GM18909 (cell line): ENCODE measurements around the gene TMEM89.

Experiments used
- ATAC-seq: cut with Tn5 transposase; IDR thresholded peaks from one replicate; pipeline ENCODE4 v1.9.1; 2021; ENCODE audit warnings: mild to moderate bottlenecking; ENCODE audit not compliant: unreplicated experiment, poor library complexity

Gene TMEM89

DNA sequence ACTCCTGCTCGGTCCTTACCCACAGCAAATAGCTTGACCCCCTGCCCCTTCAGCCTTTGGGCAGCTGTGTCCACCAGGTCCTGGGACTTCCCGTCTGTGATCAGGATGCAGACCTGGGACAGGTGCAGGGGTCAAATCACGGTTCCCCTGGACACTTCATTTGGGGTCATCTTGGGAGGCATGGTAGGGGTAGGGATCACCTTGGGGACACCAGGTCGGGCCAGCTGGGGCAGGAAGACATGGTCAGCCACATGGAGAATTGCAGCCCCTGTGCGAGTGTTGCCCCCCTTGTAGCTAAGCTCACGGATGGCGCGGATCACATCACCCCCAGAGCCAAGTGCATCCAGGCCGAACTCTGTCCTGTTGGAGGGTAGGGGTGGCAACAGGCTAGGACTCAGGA is 28.2 kb downstream of the TMEM89 start:
- no peak for ATAC-seq

DNA sequence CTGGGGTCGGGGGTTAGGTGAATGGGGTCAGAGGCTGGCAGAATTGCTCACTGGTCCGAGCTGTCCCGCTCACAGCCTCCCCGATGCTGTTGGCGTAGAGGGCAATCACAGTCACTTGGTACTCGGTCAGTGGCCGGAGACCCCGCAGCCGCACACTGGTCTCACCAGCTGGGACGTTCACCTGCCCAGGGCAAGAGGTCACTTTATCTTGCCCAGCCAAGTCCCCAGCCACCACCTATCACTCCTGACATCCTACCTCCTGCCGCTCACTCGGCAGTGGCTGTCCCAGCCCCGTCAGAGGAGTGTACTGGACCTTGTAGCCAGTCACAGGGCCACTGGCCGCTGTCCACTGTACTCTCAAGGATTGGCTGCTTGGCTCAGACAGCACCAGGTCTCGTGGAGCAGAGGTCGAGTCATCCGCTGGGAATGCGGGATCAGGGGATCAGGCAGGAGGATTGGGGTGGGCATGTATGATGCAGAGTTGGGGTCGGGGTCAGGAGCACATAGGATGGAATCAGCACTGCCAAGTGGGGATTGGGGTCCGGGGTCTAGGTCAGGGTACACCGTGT is 29.0 kb downstream of the TMEM89 start:
- ATAC-seq = no peak

DNA sequence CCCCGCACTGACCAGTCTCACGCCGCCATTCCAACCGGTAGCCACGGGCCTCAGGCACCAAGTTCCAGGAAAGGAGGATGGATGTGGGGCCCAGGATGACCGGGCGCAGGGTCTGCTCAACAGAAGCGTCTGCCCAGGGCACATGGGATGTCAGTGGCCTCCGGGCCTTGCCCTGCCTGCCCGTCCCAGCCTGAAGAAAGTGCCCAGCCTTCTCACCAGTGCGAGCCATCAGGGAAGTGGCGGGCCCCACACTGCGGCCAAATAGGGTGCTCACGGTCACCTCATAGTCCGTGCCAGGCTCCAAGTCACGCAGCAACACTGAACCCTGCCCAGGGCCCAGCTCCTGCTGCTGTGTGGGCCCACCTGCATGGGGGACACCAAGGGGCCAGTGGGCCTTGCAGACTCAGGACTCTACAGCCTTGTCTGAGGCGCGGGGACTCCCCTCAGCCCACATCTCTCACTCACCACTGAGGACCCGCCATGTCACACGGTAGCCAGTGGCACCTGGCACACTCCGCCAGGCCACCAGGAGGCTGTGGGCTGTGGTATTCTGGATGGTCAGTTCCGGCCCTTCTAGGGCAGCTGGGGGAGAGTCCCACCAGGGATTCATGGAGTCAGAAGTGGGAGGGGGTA is 29.6 kb downstream of the TMEM89 start:
- no peak for ATAC-seq

DNA sequence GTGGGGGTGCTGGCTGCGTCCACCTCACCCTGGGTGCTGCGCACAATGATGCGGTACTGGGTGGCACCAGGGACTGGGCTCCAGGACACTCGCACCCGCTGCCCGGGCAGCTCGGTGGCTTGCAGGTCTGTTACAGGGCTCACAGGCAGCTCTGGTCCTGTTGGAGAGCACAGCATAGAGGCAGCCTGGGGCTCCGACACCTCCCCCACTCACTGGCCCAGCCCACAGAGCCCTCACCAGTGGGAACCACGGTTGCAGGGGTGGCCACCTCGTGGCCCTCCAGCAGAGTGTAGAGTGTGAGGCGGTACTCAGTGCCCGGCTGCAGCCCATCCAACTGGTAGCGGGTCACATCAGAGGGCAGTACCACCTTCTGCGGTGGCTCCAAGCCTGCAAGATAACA is 30.1 kb downstream of the TMEM89 start:
- ATAC-seq = no peak

- no peak for ATAC-seq
These were observed 33.3 kb downstream of the TMEM89 start for GRCh38 chr3:48588230-48588629.

DNA sequence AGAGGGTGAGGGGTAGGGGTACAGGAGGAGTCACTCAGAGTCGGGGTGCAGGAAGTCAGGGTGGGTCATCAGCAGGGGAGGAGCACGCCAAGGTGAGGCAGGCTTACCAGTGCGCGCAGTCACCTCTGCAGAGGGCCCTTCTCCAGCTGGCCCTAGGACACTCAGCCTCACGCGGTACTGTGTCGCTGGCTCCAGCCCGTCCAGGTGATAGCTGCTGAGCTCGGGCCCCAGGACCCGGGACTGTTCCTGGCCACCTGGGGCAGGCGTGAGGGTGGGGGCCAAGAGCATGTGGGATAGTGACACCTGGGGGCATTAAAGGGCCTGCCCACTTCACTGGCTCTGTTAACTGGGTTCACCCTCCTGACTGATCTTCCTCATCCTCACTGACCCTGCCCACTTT is 33.9 kb downstream of the TMEM89 start:
- no peak for ATAC-seq

GRCh38 chr3:48585411-48585810 is 36.2 kb downstream of the TMEM89 start:
- ATAC-seq = no peak

DNA sequence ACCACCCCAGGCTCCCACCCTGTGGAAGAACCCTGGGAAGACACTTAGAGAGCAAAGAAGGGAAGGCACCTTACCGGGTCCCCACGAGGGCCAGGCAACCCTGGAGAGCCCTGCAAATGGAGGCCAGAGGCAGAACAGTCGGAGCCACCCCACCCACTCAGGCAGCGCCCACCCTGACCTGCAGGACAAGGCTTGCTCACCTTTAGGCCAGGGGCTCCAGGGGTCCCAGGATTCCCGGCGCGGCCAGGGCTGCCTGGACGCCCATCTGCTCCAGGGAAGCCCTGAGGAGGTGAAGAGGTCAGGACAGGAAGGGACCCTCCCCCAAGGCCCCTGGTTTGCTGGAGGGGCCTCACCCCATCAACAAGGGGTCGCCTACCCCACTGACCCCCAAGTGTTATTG is 36.7 kb downstream of the TMEM89 start:
- ATAC-seq = no peak

- no peak for ATAC-seq
These were observed 39.7 kb downstream of the TMEM89 start for GRCh38 chr3:48581621-48582481.

GRCh38 chr3:48576647-48577046 is 44.9 kb downstream of the TMEM89 start:
- no peak for ATAC-seq

- ATAC-seq = no peak
These were observed 46.2 kb downstream of the TMEM89 start for GRCh38 chr3:48575366-48575765.

- ATAC-seq = no peak
These were observed 47.5 kb downstream of the TMEM89 start for GRCh38 chr3:48573973-48574585.

DNA sequence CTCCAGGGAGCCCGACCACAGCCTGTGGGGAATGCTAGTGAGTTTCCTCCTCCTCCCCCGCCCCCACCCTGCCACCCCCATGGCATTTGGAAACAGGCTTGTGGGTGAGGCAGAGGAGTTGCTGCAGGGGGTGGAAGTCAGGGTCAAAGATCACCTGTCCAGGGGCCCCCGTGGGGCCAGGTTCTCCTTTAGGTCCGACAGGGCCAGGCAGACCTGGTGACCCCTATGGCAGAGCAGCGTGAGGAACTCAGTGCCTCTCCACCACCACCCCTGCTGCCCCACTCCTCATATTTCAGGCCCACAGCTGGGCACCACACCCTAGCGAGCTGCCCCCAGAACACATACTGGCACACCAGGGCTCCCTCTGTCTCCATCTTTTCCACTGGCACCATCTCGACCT is 49.1 kb downstream of the TMEM89 start:
- ATAC-seq = no peak

DNA sequence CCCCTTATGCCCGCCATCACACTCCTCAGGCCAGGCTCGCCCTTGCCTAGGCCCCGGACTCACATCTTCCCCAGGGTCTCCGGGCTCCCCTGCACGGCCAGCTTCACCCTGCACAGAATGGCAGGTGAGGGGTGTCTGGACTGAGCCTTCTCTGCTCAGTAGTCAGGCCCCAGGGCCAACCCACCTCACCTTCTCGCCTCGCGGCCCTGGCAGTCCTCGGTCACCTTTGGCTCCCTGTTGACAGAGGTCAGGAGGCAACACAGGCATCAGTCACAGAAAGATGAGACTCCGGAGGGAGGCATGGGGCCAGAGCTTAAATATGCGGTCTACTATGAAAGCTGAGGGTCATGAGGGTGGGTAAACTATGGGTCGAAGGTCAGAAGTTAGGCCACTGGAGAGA is 49.6 kb downstream of the TMEM89 start:
- ATAC-seq = no peak
